CD4-positive, alpha-beta T cell (primary cell): ENCODE results near the gene RALY. TPM values are rescaled to one million over a fixed set of nuclear protein-coding genes. Genes with fewer than 3 reads are reported as not detected.

Experiments used
- ATAC-seq: fragments of 200-7000 bp; cut with Tn5 transposase; one replicate; pipeline ENCODE4 v1.10.0; 2022; ENCODE audit warnings: mild to moderate bottlenecking; ENCODE audit not compliant: poor library complexity
- CTCF ChIA-PET: fragments of 350-600 bp; sonication (Branson Sonifier 250); formaldehyde crosslinking; loops from one replicate; lab custom pipeline; 2021; ENCODE audit warnings: antibody characterized with exemption, inconsistent platforms; lab: Charles Lee
- POLR2A ChIA-PET: fragments of 350-600 bp; sonication (Branson Sonifier 250); formaldehyde crosslinking; loops from one replicate; lab custom pipeline; 2021; ENCODE audit warnings: antibody characterized with exemption, inconsistent platforms; lab: Charles Lee
- DNase-seq, 14 experiments: peaks; one replicate each; pipeline ENCODE4 v3.0.0-alpha.2; 2013 to 2020; ENCODE audit warnings: mixed read lengths in 2 of 14
- H3K27ac ChIP-seq, 2 donors: one replicate each; pipeline versions ENCODE4 v1.5.1 to v1.7.0; 2013; ENCODE audit warnings: low read length in 2 of 2, low read depth in 1 of 2, mild to moderate bottlenecking in 1 of 2
- H3K27me3 ChIP-seq, 2 experiments: 1 replicate in 1 of 2; 2 replicates in 1 of 2; pipeline versions ENCODE4 v1.6.1 to v1.7.0; 2013; ENCODE audit warnings: low read length in 2 of 2, control low read depth in 1 of 2, mild to moderate bottlenecking in 1 of 2, moderate library complexity in 1 of 2; ENCODE audit not compliant: insufficient read depth in 2 of 2, control insufficient read depth in 1 of 2
- H3K36me3 ChIP-seq: one replicate; pipeline ENCODE4 v1.6.1; 2013; ENCODE audit warnings: low read length, control low read depth; ENCODE audit not compliant: insufficient read depth
- H3K4me1 ChIP-seq: one replicate; pipeline ENCODE4 v1.6.1; 2013; ENCODE audit warnings: low read length, control low read depth; ENCODE audit not compliant: insufficient read depth
- H3K4me3 ChIP-seq: one replicate; pipeline ENCODE4 v1.5.1; 2013; ENCODE audit warnings: mild to moderate bottlenecking, low read length, moderate library complexity
- H3K9me3 ChIP-seq, 2 experiments: 1 replicate in 1 of 2; 2 replicates in 1 of 2; pipeline versions ENCODE4 v1.6.1 to v1.7.0; 2013; ENCODE audit warnings: low read length in 2 of 2, mild to moderate bottlenecking in 2 of 2, control low read depth in 1 of 2, moderate library complexity in 1 of 2; ENCODE audit not compliant: control insufficient read depth in 1 of 2, insufficient read depth in 1 of 2
- H3K27ac Mint-ChIP-seq: one replicate; pipeline ENCODE4 v1.8.0; 2020; ENCODE audit warnings: mixed read lengths
- H3K27me3 Mint-ChIP-seq: one replicate; pipeline ENCODE4 v1.8.0; 2021; ENCODE audit warnings: mixed read lengths
- H3K36me3 Mint-ChIP-seq: one replicate; pipeline ENCODE4 v1.8.0; 2021; ENCODE audit warnings: low read depth, mixed read lengths
- H3K4me1 Mint-ChIP-seq: one replicate; pipeline ENCODE4 v1.8.0; 2021; ENCODE audit warnings: low read depth, mixed read lengths
- H3K4me3 Mint-ChIP-seq: one replicate; pipeline ENCODE4 v1.8.0; 2020; ENCODE audit warnings: mild to moderate bottlenecking, mixed read lengths
- H3K9me3 Mint-ChIP-seq: one replicate; pipeline ENCODE4 v1.8.0; 2020; ENCODE audit warnings: mixed read lengths
- intact Hi-C, 2 experiments: fragments of 100-400 bp; cut with DNase I in 1 of 2; cut with micrococcal nuclease in 1 of 2; formaldehyde crosslinking; loops; one replicate each; pipeline versions ENCODE4 v1.15.1 to v1.9.0; 2023 to 2025; cut with DNase I, micrococcal nuclease
- total RNA-seq, 174 experiments: library from RNA in 2 of 174; stranded (reverse) in 2 of 174; gene quantifications; one replicate each; pipeline ENCODE4 v1.2.3 and lab custom pipeline; 2021 to 2026
- TF ChIP-seq, protein P1 (sequence below): fragments of 200-600 bp; IDR thresholded peaks from one replicate; pipeline ENCODE4 v1.8.0; 2022; ENCODE audit warnings: antibody characterized with exemption, mild to moderate bottlenecking

The RALY gene
- total RNA-seq, 2 experiments from 2014 or later = 112 TPM

DNA sequence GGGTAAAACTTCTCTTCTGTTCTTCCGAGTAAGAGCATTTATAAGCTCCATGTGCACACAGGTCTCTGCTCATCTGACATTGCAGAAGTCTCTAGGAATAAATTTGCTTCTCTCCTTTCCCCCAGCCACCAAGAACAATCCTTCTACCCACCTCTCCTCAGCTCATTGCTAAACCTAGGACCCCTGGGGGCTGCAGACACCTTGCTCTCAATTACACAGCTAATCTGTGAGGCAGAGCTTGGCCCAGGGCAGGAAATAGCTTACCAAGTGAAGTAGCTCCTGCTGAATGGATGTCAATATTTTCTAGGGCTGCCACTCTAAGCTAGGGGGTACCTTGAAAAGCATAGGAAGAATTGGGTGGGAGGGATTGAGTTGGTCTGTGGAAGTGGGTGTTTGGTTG lies 74.3 kb downstream of the RALY start:
- Mint-ChIP-seq H3K27me3 (no peaks in the 10 kb centered on the region), H3K27ac (peak overlapping the region; percentile 39), H3K4me1 (peaks cover 66% of the 10 kb centered on the region), H3K4me3 (no peak overlapping the region), H3K9me3 (no peaks in the 10 kb centered on the region), H3K36me3 (peaks cover 54% of the 10 kb centered on the region)
- peaks cover 12% of the 10 kb centered on the region for H3K4me1 ChIP-seq
- TF ChIP-seq, protein P1, sequence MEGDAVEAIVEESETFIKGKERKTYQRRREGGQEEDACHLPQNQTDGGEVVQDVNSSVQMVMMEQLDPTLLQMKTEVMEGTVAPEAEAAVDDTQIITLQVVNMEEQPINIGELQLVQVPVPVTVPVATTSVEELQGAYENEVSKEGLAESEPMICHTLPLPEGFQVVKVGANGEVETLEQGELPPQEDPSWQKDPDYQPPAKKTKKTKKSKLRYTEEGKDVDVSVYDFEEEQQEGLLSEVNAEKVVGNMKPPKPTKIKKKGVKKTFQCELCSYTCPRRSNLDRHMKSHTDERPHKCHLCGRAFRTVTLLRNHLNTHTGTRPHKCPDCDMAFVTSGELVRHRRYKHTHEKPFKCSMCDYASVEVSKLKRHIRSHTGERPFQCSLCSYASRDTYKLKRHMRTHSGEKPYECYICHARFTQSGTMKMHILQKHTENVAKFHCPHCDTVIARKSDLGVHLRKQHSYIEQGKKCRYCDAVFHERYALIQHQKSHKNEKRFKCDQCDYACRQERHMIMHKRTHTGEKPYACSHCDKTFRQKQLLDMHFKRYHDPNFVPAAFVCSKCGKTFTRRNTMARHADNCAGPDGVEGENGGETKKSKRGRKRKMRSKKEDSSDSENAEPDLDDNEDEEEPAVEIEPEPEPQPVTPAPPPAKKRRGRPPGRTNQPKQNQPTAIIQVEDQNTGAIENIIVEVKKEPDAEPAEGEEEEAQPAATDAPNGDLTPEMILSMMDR = no peak
- intact Hi-C loops = loop anchor here (2.0 kb wide), 3 partner anchors 75 to 275 kb away; partner anchors contain the start of gene RALY (in 1 of the 2)
- ChIA-PET CTCF (interaction anchor here (0.7 to 3.0 kb wide), 4 partner anchors 46 to 152 kb away, joined by 4 to 11 read pairs (median 4); no protein-coding TSS in a partner anchor), POLR2A (interaction anchor here (0.5 to 2.8 kb wide), 3 partner anchors 44 to 1128 kb away, joined by 3 to 12 read pairs (median 3); partner anchors contain the start of genes EIF2S2 and RALY)
- H3K4me3 ChIP-seq = no peak overlapping the region
- H3K27me3 ChIP-seq = no peaks in the 10 kb centered on the region
- ATAC-seq (no peak), DNase-seq (no peak)
- H3K36me3 ChIP-seq = peaks cover 37% of the 10 kb centered on the region
- no peak overlapping the region for H3K27ac ChIP-seq
- H3K9me3 ChIP-seq = no peaks in the 10 kb centered on the region

DNA sequence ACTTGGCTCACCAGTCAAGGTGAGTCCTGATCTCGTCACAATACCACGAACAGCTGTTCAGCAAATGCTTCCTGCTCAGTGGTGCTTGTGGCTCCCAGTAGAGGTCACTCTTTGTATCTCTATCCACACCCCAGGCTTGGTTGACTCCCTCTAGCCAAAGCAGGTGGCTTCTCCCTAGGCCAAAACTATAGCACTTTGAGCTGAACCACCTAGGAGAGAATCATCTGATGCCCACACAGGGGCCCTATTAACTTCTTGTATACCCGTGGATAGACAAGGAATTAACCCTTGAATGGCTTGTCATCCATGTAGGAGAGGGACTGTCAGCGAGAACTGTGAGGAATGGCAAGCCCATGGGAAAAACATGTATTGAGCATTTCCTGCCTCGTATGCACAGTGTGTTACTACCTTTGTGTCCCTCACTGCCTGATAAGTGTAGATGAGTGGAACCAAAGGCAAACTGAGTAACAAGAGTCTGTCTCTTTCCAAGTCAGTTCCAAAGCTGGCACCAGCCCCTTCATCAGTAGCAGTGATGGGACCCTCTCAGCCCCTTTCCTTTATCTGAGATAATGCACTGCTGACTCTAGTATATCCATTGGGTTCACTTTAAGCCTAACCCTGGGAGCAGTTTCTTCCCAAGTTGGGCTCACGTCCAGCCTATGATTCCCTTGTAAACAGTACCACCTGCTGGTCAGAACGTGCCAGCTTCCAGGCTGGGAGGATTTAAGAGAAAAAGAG lies 75.8 kb downstream of the RALY start:
- H3K4me3 ChIP-seq = no peak overlapping the region
- Mint-ChIP-seq H3K4me1 (peaks cover 52% of the 10 kb centered on the region), H3K27ac (peak overlapping the region; percentile 39), H3K9me3 (no peaks in the 10 kb centered on the region), H3K27me3 (no peaks in the 10 kb centered on the region), H3K4me3 (no peak overlapping the region), H3K36me3 (peaks cover 60% of the 10 kb centered on the region)
- H3K36me3 ChIP-seq = peaks cover 50% of the 10 kb centered on the region
- DNase-seq = peak; percentile 33 to 79 (median 46)
- H3K9me3 ChIP-seq = no peaks in the 10 kb centered on the region
- peaks cover 12% of the 10 kb centered on the region for H3K4me1 ChIP-seq
- no peak overlapping the region for H3K27ac ChIP-seq
- ATAC-seq = peak; percentile 90
- H3K27me3 ChIP-seq = no peaks in the 10 kb centered on the region
- TF ChIP-seq, protein P1 = peak; percentile 78
- ChIA-PET POLR2A (interaction anchor here (0.5 to 2.8 kb wide), 6 partner anchors 32 to 1265 kb away, joined by 3 to 12 read pairs (median 4); partner anchors contain the start of genes CBFA2T2, EIF2S2 and RALY), CTCF (interaction anchor here (0.6 to 3.0 kb wide), 19 partner anchors 10 to 292 kb away, joined by 3 to 14 read pairs (median 4); partner anchors contain the start of gene CHMP4B)
- intact Hi-C loops = loop anchor here (1.0 to 5.0 kb wide), 9 partner anchors 60 to 277 kb away; partner anchors contain the start of gene RALY (in 1 of the 2)

DNA sequence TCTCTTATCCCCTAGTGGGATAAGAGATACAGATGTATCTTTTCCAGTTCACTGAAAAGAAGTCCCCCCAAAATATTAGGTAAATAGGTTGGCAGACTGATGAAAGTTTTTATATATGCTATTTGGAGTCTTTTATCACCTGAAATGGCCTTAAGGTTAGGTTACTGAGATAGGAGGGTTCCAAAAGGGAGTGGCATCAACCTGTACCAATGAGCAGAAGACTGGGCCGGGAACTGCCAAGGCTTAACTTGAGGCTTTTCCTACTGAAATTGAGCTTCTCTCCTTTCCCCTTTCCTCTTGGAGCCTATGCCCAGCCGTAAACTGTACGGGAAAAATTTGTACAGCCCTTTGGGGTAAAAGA lies 76.3 kb downstream of the RALY start:
- Histone ChIP-seq H3K4me3 (no peak overlapping the region), H3K9me3 (no peaks in the 10 kb centered on the region), H3K36me3 (peaks cover 52% of the 10 kb centered on the region), H3K4me1 (peaks cover 12% of the 10 kb centered on the region), H3K27ac (no peak overlapping the region), H3K27me3 (no peaks in the 10 kb centered on the region)
- no peak overlapping the region for H3K4me3 Mint-ChIP-seq
- CTCF ChIA-PET = interaction anchor here (0.6 to 3.0 kb wide), 15 partner anchors 9 to 293 kb away, joined by 3 to 14 read pairs (median 5); partner anchors contain the start of gene CHMP4B
- peaks cover 57% of the 10 kb centered on the region for H3K36me3 Mint-ChIP-seq
- H3K27me3 Mint-ChIP-seq = no peaks in the 10 kb centered on the region
- intact Hi-C loops = loop anchor here (1.0 to 5.0 kb wide), 4 partner anchors 137 to 155 kb away; no protein-coding TSS in a partner anchor
- ATAC-seq = no peak
- H3K27ac Mint-ChIP-seq = no peak overlapping the region
- no peaks in the 10 kb centered on the region for H3K9me3 Mint-ChIP-seq
- H3K4me1 Mint-ChIP-seq = peaks cover 47% of the 10 kb centered on the region
- TF ChIP-seq, protein P1 = no peak
- POLR2A ChIA-PET = interaction anchor here (0.5 to 2.8 kb wide), 4 partner anchors 76 to 1265 kb away, joined by 3 to 12 read pairs (median 4); partner anchors contain the start of genes CBFA2T2 and RALY
- no peak for DNase-seq
